Measurements from ENCODE around the gene TMEM273.

The TMEM273 gene

DNA sequence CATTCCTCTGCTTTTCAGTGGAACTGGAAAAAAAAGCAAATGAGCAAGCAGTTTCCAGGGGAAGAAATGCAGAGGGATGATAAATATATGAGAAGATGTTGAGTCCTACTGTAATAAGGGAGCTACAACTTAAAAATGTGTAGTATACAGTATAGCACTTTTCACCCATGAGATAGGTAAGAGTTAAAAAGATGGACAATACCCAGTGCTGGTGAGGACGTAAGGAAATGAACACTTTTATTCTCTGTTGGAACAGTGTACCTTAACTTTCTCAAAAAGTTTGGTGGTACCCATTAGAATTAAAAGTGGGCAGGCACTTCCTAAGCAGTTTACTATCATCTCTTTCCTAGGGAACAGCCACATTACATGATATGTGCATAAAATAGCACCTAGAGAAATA, 51.7 kb downstream of the TMEM273 start:
- DNase-seq: no peak

DNA sequence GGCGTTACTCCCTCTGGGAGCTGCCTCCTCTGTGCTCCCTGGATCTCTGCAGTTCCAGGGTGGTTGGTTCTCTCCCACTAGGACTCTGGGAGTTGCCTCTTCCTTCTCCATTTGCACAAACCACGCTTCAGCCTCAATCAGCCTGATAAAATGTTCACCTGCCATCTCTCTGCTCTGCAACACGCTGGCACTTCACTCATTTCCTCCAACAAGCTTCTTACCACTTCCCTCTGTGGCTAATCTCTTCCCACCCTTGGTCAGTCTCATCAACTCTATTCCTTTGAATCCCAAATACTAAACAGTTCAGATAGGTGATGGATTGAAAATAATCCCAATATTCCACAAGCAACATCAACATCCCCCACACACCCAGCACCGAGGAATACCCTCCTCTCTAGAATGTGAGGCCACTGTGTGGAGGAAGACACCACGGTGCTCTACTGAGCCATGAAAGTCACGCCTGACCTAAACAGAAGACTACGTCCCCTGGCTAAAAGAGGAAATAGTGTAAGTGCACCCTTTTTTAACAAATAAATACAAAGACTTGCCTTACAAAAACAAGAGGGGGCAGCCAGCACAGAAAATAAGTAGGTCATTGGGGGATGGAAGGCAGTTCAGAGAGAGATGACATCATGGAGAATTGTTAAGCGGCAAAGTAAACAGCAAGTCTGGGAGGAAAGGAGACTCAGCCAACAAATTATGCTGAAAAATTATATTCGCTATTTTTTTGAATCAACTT, 52.4 kb downstream of the TMEM273 start:
- DNase-seq: no peak

DNA sequence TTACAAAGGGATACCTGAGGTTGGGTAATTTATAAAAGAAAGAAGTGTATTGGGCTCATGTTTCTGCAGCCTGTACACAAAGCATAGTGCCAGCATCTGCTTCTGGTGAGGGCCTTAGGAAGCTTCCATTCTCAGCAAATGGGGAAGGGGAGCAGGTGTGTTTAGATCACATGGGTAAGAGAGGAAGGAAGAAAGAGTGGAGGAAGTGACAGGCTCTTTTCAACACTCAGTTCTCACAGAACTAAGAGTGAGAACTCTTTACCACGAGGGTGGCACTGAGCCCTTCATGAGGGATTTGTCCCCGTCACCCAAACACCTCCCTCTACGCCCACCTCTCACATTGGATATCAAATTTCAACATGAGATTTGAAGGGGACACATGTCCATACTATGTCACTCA, 53.9 kb downstream of the TMEM273 start:
- DNase-seq: no peak

DNA sequence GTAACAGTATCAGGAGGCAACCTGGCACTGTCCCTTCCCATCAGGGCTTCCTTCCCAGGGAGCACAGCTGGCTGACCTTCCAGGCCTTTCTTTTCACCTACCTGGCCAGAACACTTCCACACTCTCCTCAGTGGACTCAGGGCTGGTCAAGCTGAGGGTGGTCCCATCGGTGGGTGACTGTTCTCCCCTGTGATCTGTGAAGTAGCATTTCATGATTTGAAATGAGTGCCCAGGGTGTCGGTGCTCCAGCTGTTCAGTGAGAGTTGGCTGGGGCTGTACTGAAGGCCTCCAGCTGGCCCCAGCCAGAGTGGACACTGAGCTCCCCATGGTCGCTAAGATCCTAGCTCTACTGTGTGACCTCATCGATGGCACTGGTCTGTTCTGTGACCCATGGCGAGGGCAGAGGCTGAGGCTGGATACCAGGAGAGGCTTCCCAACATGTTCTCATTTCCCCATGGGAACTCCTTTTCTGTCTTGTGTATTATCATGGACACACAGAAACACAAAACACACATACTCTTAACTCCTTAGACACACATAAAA, 54.4 kb downstream of the TMEM273 start, which contains the start of gene FAM170B:
Gene FAM170B, minus strand, starts transcription at position 316 of the 543 bp plus-strand sequence. Its CDS starts 103 bp downstream, at position 213.
- no peak for DNase-seq

DNA sequence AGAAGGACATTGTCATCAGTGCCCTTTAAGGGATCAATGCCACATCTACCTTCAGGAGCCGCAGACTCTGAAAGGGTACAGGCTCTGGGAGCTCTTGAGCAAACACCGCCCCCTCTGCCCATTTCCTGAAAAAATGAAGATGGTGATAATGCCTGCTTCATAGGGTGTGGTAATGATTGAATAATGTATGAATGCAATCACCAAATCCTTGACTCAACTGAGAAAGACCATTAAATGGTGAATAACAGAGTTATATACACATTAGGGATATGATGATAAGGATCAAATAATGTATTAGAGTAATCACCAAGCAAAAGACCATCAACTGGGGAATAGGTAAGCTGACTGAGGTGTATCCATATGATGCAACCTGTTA, 55.8 kb downstream of the TMEM273 start:
- no peak for DNase-seq

DNA sequence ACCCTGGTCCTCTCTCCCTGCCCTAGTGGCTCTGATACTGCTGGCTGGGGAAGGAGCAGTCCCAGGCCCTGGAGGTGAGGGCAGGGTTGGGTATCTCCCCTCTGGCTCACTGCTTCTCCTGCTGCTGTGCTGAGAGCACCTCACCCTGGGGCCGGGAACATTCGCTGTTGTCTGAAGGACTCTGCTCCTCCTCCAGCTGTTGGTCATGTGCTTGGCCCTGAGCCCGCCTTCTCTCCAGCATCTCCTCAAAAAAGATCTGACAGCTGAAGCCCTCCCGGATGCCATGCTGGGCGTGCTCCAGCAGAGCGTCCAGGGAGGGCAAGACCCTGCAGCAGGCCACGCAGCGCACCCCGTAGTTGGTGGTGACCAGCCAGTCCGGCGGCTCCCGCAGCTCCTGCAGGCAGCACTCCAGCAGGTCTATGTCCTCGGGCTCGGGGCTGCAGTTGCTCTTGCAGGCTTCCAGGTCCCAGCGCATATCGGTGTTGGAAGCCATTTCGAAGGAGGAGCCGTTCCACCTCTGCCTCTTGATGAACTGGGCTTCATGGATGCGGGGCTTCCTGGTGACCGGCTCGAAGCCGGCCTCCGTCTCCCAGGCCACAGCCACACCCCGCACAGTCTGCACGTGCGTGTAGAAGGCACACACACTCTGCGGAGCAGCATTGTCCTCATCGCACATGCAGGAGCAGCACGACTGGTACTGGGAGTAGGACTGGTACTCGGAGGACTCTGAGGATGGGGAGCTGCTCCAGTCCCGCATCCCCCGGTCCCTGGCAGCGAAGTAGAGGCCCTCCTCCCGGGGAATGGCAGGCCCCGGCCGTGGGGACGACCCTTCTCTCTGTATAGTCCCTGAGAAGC, 56.5 kb downstream of the TMEM273 start:
- DNase-seq: no peak

DNA sequence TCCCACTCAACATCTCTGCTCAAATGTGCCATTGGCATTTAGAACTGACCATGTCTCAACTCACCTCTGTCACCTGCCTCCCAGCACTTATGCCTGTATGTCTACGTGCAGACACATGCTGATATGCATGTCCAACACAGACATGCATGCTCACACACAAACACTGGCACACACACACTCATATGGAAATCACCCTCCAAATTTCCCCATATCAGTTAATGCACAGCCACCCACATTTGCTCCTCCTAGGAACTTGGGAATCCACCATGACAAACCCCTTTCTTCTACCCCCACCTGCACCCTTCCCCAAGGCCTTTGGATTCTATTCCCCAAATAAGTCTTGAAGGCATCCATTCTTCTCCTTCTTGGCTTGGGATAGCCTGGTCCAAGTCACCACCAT, 58.8 kb downstream of the TMEM273 start:
- DNase-seq: no peak

DNA sequence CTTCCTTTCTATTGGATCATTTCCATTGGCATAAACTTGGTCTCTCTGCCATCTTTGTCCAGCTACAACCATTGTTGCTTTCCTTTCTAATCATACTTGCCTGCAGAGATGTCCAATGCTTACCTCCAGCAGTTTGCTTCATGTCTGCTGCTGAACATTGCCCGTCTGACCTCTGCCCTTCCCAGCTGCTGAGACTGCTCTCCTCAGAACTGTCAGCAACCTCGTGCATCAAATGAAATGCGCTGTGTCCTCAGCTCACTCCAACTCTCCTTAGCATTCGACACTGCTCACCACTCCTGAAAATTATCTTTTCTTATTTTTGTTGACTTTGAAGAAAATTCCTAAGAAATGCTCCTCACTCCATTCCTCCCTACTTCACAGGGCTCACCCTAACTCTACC, 59.3 kb downstream of the TMEM273 start:
- DNase-seq: no peak

DNA sequence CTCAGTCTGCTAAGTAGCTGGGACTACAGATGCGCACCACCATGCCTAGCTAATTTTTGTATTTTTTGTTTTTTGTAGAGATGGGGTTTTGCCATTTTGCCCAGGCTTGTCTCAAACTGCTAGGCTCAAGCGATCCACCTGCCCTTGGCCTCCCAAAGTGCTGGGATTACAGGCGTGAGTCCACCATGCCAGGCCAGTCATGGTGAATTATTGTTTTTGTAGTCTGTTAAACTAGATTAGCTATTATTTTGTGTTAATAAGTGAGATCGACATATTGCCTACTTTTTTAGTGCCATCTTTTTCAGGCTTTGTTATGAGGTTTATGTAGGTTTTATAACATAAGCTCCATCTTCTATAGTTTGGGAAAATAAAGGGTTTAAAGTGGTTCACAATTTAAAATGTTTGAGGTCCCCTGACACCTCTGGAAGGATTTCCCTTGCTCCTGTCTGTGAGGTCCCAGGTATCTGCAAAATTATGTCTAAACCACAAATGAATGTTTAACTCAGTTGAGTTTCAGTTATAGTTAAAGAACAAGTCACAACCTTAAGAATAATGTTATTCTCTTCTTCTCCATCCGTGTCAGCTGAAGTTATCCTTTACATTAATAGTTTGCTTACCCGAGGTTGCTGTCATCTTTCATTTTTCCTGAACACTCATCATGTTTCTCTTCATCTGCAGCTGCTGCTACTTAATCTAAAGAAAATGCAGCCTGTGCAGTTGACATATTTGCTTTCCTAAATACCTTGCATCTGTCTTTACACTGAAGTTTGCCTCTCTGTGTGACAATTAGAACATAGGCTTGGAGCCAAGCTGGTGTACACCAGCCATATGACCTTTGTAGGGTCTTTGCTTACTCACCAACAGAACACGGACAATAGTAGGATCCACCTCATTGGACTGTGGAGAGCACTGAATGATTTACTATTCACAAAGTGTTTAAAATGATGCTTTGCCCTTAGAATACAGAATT, 63.9 kb downstream of the TMEM273 start:
- no peak for DNase-seq

DNA sequence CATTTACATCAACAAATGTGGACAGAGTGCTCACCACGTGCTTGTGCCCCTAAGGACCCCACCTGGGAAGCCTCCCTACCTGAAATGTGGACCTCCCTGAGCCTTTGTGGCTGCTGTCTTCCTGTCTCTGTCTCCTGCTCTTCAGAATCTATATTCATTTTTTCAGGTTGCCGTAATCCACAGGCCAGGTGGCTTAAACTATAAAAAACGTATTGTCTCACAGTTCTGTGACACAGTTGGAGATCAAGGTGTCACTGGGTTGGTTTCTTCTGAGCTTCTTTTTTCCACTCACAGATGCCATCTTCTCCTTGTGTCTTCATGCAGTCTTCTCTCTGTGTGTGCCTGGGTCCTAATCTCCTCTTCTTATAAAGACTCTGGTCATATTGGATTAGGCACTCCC, 67.3 kb downstream of the TMEM273 start:
- no peak for DNase-seq

DNA sequence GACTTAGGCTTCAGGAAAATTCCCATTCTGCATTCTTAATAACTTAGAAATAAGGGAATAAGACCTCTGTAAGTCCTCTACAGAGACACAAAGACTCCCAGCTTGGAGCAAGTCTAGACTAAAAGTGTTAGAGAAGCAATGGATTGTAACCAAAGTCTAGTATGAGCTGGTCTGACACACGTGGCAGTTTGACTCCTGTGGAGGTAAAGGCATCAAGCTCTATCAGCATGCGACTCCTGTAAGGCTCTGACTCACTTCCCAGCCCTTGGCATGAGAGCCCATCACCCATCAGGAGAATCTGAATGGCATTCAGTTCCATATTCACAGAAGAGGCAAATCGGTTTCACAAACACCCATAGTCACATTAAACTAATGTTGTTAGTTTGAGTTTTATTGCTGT, 68.4 kb downstream of the TMEM273 start:
- DNase-seq: no peak

DNA sequence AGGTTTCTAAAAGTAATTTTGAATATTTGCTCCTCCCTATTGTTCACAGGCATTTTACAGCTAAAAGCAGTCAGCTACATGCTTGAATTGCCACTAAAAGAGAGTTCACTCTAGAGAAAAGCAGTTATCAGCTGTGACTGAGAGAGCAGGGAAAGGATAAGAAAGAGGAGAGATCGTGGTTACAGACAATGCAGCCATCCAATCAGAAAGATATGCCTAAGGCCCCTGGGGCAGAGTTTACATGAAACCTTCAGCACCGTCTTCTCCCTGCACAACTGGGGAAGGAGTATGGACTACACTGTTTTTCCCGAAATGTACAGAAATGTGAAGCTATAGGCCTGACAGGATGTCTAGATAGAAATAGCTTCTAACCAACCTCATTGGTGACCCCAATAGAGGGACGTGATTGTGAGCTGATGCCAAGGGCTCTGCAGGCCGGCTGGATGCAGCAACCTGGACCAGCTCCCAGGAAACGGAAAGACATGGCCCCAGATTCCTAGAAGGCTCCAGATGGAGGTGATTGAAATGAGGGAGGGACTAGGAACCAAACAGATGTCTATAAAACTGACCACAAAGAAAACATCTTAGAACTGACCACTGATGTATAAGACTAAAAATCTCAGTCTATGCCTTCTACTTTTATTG, 69.6 kb downstream of the TMEM273 start:
- DNase-seq: no peak

DNA sequence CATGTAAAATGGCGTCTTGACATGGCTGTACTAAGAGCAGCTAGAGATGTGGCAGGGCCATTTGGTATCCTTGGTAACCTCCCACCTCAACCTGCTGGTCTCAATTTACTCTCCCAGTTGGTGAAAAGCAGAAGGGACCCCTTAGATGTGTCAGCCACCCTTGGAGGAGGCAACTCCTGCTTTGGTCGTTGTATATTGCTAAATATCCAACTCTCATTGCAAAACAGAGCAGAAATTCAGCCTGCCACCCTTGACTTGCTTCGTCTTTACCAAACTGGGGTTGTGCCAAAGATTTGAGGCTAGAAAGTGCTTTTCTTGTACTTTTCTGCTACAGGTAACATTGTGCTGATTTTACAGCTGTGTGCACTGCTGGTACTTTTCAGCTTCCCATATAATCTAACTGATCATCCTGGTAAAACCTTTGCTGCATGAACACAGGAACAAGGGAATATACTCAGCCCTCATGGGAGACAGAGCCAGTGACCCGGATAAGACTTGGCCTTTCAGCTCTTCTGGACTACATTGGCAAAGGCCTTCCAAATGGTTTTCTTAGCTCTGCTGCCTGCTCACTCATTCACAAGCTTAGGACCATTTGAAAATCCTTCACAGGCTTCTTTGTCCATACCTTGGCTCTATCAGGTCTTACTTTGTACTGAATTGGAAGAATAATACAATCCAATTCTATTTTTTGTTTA, 70.7 kb downstream of the TMEM273 start:
- DNase-seq: no peak

DNA sequence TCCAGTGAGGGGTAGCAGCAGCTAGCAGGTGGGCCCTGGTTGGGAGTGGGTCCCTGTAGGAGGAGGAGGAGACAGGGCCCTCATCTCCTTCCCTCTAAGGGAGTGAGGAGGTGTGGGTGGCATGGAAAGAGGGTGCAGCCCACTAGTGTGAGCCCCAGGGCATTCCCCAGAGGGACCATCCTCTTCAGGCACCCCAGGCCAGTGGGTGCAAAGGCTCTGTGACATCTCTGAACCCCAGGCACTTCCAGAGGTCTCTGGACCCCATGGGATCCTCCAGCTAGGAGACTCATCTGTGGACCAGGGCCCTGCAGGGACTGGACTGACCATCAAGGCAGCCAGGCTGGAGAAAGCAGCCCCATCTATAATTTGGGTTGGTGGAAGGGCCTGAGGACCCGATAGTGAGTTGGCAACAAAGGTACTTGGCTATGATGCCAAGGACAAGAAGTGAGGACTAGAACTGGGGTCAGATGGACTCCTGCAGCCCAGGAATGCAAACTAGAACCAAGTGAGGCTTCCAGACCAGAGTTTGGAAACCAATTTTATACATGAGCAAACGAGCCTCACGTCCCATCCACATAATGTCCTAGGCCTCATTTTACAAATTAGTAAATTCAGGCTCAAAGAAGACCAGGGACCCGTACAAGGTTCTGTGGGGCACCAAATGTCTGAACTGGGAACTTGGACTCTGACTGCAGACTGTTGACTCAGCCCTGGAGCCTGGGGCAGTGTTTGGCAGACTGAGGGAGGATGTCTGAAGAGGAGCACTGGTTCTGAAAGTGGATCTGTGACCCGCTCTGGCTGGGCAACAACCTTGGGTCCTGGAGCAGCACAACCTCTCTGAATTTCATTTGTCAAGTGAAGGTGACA, 71.4 kb downstream of the TMEM273 start:
- no peak for DNase-seq

DNA sequence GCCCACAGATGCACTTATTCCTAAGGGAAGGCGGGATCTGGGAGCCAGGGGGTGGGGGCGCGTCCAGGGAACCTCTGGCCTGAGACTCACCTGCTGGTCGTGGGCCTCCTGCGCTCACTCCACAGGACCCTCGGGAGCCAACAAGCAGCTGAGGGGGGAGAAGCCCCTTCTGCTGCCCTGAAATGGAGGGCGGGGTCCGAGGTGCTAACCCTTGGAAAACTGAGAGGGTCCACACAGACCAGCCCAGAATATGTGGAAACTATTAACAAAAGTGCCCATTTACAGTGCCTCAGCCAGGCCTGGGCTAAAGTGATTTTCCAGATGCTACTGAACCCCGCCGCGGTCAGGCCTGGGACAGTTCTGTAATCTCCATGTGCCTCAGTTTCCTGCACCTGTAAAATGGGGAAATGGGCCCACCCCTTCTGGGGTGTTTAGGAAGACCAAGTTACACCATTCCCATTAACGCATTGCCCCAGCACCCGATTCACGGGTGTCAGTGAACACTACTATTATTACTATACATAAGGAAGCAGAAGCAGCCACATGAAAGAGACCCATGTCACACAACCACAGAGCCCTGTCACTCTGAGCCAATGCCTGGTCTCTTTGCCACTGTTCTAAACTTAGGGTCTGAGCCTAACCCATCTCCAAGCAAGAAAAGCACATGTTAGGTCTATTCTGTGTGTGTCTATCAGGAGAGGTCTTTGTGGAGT, 72.2 kb downstream of the TMEM273 start:
- DNase-seq: no peak

DNA sequence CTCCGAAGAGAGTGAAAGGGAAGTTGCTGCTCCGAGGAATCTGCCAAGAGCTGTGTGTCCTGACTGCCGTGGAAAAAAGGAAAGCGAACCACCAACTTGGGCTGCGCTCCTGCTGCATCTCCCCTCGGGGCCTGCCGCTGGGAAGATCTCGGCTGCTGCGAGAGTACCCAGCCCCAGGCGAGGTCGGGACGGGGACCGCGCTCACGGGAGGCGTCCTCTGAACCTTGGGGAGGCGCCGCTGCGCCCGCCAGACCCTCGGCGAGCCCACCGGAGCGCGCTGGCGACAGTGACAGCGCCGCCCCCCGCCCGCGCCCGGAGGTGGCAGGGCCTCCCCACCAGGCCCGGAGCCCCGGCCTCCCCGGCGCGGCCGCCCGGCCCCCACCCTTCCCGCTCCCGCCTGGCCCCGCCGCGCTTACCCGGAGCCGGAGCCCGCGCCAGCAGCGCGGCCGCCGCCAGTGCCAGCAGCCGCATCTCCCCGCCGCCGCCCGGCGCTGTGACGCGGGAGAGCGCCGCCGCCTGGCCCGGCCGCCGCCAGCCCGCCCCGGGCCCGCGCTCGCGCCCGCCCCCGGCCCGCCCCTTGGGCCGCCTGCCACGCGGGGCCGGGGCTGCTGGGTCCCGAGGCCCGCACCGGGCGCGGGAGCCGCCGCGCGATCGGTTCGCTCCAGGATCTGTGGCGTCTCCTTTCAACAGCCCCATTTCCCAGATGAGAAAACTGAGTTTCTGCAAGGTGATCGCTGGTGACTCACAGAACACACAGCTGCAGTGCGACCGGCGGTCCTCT, 73.0 kb downstream of the TMEM273 start, which contains the start of gene VSTM4:
Gene VSTM4, minus strand, starts transcription at position 508 of the 781 bp plus-strand sequence. Its CDS starts 37 bp downstream, at position 471.
- DNase-seq: no peak

DNA sequence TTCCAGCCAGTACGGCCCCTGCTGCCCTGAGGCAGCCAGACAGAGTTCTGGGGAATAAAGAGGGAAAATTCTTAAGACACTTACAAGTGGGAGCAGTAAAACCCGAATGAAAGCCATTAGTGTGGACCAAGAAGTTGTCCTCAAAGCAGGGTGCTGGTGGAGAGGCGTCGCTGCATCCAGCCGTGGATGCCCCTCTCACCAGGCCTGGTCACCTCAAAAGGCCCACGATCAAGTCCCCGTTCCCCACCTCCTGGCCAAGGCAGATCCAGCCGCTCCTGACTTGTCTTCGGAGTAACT, 73.5 kb downstream of the TMEM273 start:
- no peak for DNase-seq

DNA sequence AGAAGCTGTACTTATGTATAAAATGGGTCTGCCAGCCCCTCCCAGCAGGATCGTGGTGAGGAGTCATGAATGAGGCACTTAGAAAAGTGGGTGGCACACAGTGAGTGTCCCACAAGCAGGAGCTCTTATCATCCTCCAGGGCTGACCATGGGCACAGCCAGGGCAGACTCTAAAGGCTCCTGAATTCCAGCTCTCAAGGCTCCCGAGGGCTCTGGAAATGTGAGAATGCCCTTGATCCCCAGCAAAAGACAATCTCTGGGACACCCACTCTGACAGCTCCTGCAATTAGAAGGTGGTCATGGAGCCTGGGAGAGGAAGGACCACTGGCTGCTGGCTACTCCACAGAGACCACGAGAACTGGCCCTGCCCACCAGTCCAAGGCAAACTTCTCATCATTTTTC, 74.5 kb downstream of the TMEM273 start:
- no peak for DNase-seq

DNA sequence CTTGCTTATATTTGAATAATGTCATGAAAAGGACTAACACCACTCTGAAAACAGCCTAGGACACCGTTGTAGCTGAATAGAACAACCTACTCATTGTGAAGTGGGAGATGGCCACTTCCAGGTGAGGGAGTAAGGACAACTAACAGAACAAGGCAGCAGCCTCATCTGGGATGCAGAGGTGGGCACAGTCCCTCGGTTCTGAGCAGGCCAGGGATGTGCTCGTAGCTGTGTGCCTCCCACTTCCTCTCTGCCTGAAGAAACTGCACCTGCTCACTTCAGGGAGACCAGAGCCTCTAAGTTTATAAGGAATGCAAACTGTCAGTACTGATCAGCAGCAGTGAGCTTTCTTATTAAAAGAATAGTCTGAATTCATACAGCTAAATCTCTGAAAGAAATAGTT, 75.3 kb downstream of the TMEM273 start:
- DNase-seq: no peak
